Loucy (cell line): ENCODE measurements around the gene ZNF726.

Experiments
- H2AFZ ChIP-seq: fragments of 200-600 bp; sonication (generic); 2 replicates; pipeline ENCODE4 v1.6.0; 2016; ENCODE audit warnings: antibody characterized with exemption, mild to moderate bottlenecking, low read length, moderate library complexity
- H3F3A ChIP-seq: fragments of 200-600 bp; 2 replicates; pipeline ENCODE4 v1.6.0; 2016; ENCODE audit warnings: antibody characterized with exemption, low read depth, mild to moderate bottlenecking
- H3K27me3 ChIP-seq: fragments of 200-600 bp; sonication (generic); 2 replicates; pipeline ENCODE4 v1.6.1; 2014; ENCODE audit warnings: low read length, mild to moderate bottlenecking; ENCODE audit not compliant: insufficient read depth, poor library complexity, severe bottlenecking
- H3K36me3 ChIP-seq: fragments of 200-600 bp; sonication (generic); 2 replicates; pipeline ENCODE4 v1.6.1; 2016; ENCODE audit warnings: low read length; ENCODE audit not compliant: insufficient read depth
- H3K4me1 ChIP-seq: fragments of 200-600 bp; sonication (generic); 2 replicates; pipeline ENCODE4 v1.5.1; 2014; ENCODE audit warnings: low read length, mild to moderate bottlenecking; ENCODE audit not compliant: insufficient read depth, poor library complexity, severe bottlenecking
- H3K4me2 ChIP-seq: fragments of 200-600 bp; sonication (generic); 2 replicates; pipeline ENCODE4 v1.6.0; 2014; ENCODE audit warnings: antibody characterized with exemption, low read length, low read depth, mild to moderate bottlenecking; ENCODE audit not compliant: poor library complexity, severe bottlenecking
- H3K4me3 ChIP-seq: fragments of 200-600 bp; sonication (generic); 2 replicates; pipeline ENCODE4 v1.5.1; 2014; ENCODE audit warnings: low read length, mild to moderate bottlenecking, mixed read lengths; ENCODE audit not compliant: poor library complexity, severe bottlenecking
- H3K79me2 ChIP-seq: fragments of 200-600 bp; sonication (generic); 2 replicates; pipeline ENCODE4 v1.6.1; 2014; ENCODE audit warnings: low read length; ENCODE audit not compliant: insufficient read depth
- H3K9ac ChIP-seq: fragments of 200-600 bp; sonication (generic); 2 replicates; pipeline ENCODE4 v1.6.0; 2014; ENCODE audit warnings: mild to moderate bottlenecking, low read depth, low read length, moderate library complexity; ENCODE audit not compliant: poor library complexity, severe bottlenecking
- H3K9me2 ChIP-seq: fragments of 200-600 bp; sonication (generic); replicated peaks from 2 replicates; pipeline ENCODE4 v1.6.1; 2016; ENCODE audit warnings: low read depth, low read length, mixed read lengths
- H3K9me3 ChIP-seq: fragments of 200-600 bp; sonication (generic); 2 replicates; pipeline ENCODE4 v1.6.1; 2014; ENCODE audit warnings: mild to moderate bottlenecking, antibody characterized with exemption, low read length, low read depth; ENCODE audit not compliant: insufficient read depth
- H4K20me1 ChIP-seq: fragments of 200-600 bp; sonication (generic); 2 replicates; pipeline ENCODE4 v1.6.0; 2014; ENCODE audit warnings: antibody characterized with exemption, low read length, mild to moderate bottlenecking; ENCODE audit not compliant: insufficient read depth, poor library complexity, severe bottlenecking
- EZH2phosphoT487 ChIP-seq: fragments of 200-600 bp; IDR thresholded peaks from 2 replicates; pipeline ENCODE4 v1.6.1; 2018; ENCODE audit warnings: antibody characterized with exemption, mild to moderate bottlenecking, moderate library complexity, borderline replicate concordance
- TF ChIP-seq, protein P1 (sequence below): fragments of 200-600 bp; sonication (generic); conservative IDR thresholded peaks from 2 replicates; pipeline ENCODE4 v1.5.1; 2014; ENCODE audit warnings: mild to moderate bottlenecking, antibody characterized with exemption, low read length

The ZNF726 gene

DNA sequence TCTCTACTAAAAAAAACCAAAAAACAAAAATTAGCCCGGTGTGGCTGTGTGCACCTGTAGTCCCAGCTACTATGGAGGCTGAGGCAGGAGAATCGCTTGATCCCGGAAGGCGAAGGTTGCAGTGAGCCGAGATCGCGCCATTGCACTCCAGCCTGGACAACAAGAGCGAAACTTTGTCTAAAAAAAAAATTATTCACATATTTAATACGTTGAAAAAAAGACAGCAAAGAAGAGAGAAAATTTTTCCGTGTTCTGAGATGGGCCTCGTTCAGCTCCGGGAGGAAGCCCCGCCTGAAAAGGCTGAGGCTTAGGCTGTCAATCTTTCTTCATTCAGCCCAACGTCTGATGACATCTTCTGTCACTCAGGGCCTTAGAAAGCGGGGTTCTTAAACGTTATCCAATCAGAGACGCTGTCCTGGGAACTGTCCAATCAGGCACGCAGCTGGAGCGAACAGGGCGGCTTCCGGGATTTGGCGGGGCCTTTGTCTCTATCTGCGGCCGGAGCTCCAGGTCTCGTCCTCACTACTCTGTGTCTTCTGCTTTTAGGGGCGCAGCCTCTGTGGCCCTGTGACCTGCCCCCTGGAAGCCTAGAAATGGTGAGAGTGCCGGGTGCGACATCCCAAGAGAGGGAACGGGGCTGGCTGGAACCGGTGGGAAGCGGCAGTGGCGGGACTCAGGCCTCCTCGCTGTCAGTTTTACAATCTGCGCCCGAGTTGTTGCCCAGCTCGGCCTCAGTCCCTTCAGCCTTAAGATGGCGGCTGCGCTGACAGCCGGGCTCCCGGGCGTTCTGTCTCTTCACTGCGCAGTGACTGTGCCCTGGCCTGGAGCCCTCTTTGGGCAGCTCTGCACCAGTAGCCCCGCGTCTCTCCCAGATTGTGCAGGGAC, at the start of gene ZNF726:
TSS of gene ZNF726 (plus strand) at position 485 of the 885 bp plus-strand sequence. CDS start at position 594, 109 bp downstream.
- Histone ChIP-seq H3F3A (no peaks in the 10 kb centered on the region), H3K4me1 (peaks cover 29% of the 10 kb centered on the region), H3K4me3 (peak within 1 kb of the TSS; percentile 95), H3K79me2 (peaks cover 45% of the 10 kb centered on the region), H3K4me2 (peak within 1 kb of the TSS; percentile 95), H3K9ac (peak within 1 kb of the TSS; percentile 96), H3K9me3 (no peaks in the 10 kb centered on the region), H3K9me2 (no peaks in the 10 kb centered on the region), H3K36me3 (no peaks in the 10 kb centered on the region), H2AFZ (peak within 1 kb of the TSS; percentile 82), H4K20me1 (peaks cover 32% of the 10 kb centered on the region), H3K27me3 (no peaks in the 10 kb centered on the region)
- no peak for TF ChIP-seq EZH2phosphoT487
- TF ChIP-seq, protein P1, sequence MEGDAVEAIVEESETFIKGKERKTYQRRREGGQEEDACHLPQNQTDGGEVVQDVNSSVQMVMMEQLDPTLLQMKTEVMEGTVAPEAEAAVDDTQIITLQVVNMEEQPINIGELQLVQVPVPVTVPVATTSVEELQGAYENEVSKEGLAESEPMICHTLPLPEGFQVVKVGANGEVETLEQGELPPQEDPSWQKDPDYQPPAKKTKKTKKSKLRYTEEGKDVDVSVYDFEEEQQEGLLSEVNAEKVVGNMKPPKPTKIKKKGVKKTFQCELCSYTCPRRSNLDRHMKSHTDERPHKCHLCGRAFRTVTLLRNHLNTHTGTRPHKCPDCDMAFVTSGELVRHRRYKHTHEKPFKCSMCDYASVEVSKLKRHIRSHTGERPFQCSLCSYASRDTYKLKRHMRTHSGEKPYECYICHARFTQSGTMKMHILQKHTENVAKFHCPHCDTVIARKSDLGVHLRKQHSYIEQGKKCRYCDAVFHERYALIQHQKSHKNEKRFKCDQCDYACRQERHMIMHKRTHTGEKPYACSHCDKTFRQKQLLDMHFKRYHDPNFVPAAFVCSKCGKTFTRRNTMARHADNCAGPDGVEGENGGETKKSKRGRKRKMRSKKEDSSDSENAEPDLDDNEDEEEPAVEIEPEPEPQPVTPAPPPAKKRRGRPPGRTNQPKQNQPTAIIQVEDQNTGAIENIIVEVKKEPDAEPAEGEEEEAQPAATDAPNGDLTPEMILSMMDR, result no peak

DNA sequence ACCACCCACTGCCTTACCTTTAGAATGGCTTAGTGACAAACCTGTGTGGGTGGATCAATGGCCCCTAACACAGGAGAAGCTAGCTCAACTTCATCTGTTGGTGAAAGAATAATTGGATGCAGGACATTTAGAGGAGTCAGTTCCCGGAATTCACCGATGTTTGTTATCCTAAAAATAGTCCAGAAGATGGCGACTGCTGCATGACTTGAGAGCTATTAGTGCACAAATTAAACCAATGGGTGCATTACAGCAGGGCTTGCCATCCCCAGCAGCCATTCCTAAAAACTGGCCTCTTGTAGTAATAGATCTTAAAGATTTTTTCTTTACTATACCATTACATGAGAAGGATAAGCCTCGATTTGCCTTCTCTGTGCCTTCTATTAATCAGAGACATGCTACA, 46.8 kb upstream of the ZNF726 start:
- no peak for TF ChIP-seq EZH2phosphoT487
- TF ChIP-seq, protein P1, result no peak
- H3K79me2 ChIP-seq, result no peaks in the 10 kb centered on the region
- H2AFZ ChIP-seq, result no peak overlapping the region
- no peaks in the 10 kb centered on the region for H3K4me1 ChIP-seq
- no peak overlapping the region for H3K9ac ChIP-seq
- no peaks in the 10 kb centered on the region for H3K27me3 ChIP-seq
- no peak overlapping the region for H3K4me3 ChIP-seq
- no peaks in the 10 kb centered on the region; the same call in 1 of the 2 replicates for H3K9me3 ChIP-seq
- no peaks in the 10 kb centered on the region for H3K9me2 ChIP-seq
- H3K36me3 ChIP-seq, result no peaks in the 10 kb centered on the region
- H4K20me1 ChIP-seq, result no peaks in the 10 kb centered on the region
- H3F3A ChIP-seq, result no peaks in the 10 kb centered on the region
- H3K4me2 ChIP-seq, result no peak overlapping the region

GRCh38 chr19:23868630-23869029, 46.1 kb upstream of the ZNF726 start:
- Histone ChIP-seq H3K4me3 (no peak overlapping the region), H3K9me2 (no peaks in the 10 kb centered on the region), H2AFZ (no peak overlapping the region), H4K20me1 (no peaks in the 10 kb centered on the region), H3K36me3 (no peaks in the 10 kb centered on the region), H3K9me3 (no peaks in the 10 kb centered on the region; the same call in 1 of the 2 replicates), H3K27me3 (no peaks in the 10 kb centered on the region), H3K4me1 (no peaks in the 10 kb centered on the region), H3K79me2 (no peaks in the 10 kb centered on the region), H3K9ac (no peak overlapping the region), H3K4me2 (no peak overlapping the region), H3F3A (no peaks in the 10 kb centered on the region)
- TF ChIP-seq, protein P1, result no peak
- no peak for TF ChIP-seq EZH2phosphoT487
